GM21529 (cell line): Measurements from ENCODE around the gene FKBP10.
"Not testable (repeated sequence)": the region's sequence is repeated elsewhere in the genome, so short reads cannot be mapped to it uniquely, and the experiment has no call there.

ENCODE experiments used
- ATAC-seq: cut with Tn5 transposase; IDR thresholded peaks from one replicate; pipeline ENCODE4 v1.9.1; 2021; ENCODE audit not compliant: unreplicated experiment

Gene FKBP10, protein sequence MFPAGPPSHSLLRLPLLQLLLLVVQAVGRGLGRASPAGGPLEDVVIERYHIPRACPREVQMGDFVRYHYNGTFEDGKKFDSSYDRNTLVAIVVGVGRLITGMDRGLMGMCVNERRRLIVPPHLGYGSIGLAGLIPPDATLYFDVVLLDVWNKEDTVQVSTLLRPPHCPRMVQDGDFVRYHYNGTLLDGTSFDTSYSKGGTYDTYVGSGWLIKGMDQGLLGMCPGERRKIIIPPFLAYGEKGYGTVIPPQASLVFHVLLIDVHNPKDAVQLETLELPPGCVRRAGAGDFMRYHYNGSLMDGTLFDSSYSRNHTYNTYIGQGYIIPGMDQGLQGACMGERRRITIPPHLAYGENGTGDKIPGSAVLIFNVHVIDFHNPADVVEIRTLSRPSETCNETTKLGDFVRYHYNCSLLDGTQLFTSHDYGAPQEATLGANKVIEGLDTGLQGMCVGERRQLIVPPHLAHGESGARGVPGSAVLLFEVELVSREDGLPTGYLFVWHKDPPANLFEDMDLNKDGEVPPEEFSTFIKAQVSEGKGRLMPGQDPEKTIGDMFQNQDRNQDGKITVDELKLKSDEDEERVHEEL

DNA sequence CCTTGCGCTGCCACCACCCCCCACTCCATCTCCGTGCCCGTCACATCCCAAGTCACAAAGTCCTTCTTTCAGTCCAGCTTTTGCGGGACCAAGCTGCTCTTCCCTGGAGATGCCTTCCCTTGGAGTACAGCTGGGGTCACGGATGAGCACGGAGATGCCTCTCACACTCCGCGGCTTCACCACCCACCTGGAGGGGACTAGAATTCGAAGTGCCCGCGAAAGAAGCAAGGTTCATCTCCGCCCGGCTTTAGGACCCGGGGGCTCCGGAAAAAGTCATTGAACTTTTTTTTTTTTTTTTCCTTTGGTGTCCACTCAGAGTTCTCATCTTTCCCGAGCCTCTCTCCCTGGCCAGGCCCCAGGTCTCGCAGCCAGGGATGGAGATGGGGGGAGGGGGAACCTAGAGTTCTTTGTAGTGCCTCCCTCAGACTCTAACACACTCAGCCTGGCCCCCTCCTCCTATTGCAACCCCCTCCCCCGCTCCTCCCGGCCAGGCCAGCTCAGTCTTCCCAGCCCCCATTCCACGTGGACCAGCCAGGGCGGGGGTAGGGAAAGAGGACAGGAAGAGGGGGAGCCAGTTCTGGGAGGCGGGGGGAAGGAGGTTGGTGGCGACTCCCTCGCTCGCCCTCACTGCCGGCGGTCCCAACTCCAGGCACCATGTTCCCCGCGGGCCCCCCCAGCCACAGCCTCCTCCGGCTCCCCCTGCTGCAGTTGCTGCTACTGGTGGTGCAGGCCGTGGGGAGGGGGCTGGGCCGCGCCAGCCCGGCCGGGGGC lies at the start of gene FKBP10:
Gene FKBP10, plus strand, starts transcription at position 624 of the 771 bp plus-strand sequence. Its CDS starts 31 bp downstream, at position 655.
- no peak for ATAC-seq

DNA sequence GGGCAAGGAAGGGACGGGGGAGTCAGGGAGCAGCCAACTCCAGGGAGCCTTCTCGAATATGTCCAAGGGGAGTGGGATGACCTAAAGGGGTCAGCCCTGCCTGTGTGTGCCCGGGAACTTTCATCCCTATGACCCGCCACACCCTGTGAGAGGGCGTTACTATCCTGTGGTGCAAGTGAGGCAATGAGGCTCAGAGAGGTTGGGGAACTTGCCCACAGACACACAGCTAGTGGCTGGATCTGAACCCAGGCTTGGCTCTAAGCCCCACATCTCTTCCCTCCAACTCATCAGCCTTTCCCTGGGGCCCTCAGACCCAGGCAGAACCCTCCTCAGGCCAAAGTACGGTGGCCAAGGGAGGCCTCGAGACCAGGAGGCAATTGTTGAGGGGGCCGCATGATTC lies 49.5 kb upstream of the FKBP10 start:
- no peak for ATAC-seq

DNA sequence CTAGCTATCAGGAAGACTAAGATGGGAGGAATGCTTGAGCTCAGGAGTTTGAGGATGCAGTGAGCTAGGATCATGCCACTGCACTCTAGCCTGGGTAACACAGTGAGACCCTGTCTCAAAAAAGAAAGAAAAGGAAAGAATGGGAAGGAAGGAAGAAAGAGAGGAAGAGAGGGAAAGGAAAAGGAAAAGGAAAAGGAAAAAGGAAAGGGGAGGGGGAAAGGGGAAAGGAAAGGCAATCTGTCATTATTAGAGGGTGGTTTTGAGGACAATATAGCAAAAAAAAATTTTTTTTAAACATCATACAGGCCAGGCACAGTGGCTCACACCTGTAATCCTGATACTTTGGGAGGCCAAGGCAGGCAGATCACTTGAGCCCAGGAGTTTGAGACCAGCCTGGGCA lies 46.7 kb upstream of the FKBP10 start:
- ATAC-seq = no peak

DNA sequence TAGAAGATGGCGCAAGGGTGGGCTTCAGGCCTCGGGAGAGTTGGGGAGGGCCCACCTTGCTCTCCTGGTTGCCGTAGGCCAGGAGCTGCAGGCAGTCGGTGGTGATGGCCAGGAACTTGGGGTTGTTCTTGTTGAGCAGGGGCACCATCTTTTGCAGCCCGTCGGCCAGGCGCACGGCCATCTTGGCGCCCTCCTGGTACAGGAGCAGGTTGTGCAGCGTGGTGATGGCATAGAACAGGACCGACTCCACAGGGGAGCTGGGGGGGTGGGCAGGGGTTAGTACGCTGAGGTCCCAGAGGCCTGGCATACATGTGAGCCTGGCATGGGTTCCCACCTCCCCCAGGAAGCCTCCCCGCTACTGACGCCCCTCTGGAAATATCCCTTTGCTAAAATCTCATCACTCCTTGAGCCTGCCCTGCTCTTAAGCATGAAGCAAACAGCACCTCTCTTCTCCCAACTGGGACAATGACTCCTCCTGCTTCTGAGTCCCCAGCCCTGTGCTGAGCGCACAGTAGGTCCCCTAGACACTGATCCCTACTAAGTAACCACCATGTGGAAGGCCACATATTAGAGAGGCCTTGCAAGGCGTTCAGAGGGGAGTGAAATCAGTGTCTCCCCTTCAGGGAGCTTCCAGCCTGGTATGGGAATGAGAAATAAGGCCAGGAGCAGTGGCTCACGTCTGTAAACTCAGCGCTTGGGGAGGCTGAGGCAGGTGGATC lies 45.3 kb upstream of the FKBP10 start:
- no peak for ATAC-seq

DNA sequence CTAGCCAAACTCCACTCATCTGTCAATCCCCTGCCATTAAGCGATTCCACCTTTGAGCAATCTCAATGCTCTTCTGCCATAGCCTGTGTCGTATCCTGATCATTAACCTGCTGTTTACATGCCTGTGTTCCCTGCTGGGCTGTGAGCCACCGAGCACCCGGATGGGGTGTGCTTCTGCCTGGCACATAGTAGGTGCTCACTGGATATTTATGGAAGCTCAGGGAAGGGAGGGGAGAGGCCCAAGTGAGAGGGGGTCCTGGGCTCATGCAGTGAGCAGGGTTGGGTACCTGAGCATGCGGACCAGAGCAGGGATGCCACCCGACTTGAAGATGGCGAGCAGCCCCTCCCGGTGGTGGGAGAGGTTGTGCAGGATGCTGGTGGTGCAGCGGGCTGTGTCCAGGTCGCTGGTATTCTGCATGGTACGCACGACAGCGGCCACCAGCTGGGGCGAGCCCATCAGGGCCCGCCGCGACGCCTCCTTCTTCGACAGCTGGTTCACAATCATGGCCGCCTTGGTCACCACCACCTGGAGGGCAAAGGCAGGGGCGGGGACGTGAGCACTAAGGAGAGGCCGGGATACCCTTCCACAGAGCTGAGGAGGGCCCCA lies 44.0 kb upstream of the FKBP10 start:
- no peak for ATAC-seq

DNA sequence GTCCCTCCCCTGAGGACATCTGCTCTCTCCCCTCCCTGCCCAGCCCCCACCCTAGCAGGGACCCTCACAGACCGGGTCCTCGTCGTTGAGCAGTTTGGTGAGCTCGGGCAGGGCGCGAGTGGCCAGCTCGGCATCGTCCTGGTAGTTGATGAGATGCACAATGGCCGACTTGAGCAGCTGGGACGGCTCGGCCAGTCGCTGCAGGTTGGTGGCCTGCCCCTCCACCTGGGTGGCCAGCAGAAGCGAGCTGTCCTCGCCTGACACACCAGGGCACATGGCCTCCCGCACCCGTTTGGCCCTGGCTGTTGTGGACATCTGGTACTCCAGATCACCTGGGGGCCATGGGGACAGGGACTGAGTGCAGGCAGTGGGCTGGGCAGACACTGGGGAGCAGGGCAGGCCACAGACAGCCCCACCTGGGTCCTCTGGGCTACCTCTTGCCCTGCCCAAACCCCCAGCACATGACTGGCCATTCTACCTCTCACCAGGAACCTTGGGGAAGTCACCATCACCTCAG lies 43.4 kb upstream of the FKBP10 start:
- ATAC-seq = no peak

DNA sequence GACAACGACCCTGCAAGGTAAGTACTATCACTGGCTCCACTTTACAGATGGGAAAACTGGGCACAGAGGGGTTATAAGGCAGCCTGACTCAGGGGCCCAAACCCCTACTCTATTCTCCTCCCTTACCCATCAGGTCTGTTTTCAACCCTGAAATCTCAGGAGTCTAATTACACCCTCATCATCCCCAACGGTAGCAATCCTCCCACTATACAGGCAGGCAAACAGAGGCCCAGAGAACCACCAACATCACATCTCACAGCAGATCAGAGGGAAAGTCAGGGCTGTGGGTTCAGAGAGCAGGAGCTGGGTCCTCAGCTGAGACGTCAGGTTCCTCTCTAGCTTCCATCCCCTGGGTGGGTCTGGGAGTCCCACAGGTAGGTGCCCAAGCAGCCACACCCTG lies 42.8 kb upstream of the FKBP10 start:
- ATAC-seq = no peak

DNA sequence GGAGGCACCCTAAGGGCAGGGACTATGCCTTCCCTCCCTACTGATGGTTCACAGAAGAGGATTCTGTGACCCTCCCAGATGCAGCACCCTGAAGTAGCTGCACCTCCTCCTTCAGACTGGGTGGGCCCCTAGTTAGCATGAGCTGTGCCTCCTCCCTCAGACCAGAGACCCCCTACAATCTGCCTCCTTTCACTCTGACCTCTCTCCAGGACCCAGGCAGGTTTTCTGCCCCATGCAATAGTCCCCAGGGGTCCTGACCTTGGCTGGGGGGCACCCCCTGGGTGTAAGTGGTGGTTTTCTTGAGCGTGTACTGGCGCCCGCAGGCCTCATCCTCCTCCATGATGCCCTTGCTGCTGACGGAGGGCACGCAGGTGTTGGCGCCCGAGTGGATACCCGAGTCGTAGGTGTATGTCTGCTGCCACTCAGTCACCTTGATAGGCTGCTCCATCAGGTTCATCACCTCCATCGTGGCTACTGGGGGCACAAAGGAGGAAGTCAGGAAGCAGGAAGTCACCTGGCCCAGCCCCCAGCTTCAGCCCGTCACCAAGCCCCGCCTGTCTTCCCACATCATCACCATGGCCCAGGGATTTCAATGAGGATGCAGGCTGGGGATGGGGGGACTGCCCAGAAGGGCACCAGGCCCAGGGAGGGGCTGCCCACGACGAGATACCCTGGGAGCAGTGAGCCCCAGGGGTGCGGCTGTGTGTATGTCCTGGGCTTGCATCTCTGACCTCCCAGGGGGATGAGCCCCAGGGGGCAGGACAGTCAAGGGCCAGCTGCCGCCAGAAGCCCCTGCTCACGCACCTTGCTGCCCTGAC lies 41.2 kb upstream of the FKBP10 start:
- ATAC-seq = no peak

DNA sequence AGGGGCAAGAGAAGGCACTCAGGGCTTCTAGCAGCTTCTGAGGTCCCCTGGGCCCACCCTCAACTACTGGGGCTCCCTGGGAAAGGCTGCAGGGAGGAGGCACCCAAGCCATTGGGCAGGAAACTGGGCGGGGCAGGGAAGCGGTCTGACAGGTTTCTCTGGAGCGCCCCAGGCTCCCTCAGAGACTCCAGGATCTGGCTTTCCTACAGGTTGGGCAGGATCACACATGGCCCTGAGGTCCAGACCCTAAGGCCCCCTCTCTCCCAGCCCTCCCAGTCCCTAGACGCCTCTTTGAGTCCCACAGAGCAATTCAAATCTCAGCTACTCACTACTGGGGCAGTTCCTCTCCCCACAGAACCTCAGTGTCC lies 40.6 kb upstream of the FKBP10 start:
- ATAC-seq = no peak

DNA sequence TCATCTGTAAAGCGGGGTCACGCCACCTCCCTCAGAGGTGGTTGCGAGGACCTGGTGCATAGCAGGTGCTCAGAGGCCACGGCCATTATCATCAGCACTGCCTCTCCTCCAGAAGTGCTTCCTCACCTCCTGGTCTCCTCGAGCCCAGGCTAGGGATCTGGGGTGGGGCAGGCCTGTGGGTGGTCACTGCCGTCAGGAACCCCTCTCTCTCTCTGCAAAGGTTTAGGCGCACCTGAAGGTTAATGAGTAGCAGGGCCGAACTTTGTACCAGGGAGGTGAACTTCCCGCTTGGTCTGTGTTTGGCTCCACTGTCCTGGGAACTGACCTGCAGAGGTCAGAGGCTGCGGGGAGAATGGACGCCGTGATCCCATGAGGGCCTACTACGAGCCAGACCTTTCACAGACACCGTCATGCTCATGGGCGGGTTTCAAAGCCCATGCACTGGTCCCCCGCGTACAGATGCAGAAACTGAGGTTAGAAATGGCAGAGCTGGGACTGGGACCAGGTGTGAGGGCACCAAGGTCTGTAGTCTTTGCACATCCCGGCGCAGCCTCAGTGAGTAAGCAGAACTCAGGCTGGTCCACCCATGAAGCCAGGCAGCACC lies 40.1 kb upstream of the FKBP10 start:
- no peak for ATAC-seq

DNA sequence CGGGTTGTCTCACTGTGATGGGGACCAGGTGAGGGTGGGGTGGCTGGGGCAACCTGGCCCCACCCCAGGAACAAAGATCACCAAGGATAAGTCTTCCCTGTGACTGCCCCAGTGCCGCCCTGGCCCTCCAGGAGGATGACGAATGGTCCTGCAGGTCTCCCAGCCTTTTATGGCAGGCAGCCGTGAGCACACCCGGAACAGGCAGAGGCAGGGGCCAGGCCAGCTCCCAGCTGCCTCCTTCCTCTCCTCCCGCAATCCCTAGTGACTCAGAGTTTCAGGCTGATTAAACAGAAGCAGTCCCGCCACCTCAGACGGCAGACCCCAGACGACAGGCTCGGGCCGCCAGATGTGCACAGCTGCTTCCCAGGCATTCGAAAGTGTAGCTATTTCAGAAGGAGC lies 39.6 kb upstream of the FKBP10 start:
- no peak for ATAC-seq

DNA sequence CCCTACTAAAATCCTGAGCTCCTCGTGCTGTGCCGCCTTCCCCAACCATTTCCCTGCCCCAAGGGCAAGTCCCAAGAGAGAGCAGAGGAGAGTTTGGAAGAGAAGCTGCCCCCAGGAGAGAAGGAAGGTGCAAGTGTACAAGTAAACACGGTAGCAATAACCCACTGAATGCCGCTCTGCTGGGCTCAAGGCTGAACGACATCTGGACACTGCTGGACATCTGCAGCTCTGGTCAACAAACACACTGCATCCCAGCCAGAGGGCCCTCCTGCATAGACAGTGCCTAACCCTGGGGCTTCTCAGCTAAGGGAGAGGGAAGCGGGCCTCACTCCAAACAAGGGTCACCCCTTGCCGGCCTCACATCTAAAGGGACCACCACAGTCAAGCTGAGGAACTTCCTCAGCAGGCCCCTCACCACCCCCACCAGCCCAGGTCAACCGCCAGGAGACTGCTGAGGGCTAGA lies 39.0 kb upstream of the FKBP10 start:
- ATAC-seq = no peak

DNA sequence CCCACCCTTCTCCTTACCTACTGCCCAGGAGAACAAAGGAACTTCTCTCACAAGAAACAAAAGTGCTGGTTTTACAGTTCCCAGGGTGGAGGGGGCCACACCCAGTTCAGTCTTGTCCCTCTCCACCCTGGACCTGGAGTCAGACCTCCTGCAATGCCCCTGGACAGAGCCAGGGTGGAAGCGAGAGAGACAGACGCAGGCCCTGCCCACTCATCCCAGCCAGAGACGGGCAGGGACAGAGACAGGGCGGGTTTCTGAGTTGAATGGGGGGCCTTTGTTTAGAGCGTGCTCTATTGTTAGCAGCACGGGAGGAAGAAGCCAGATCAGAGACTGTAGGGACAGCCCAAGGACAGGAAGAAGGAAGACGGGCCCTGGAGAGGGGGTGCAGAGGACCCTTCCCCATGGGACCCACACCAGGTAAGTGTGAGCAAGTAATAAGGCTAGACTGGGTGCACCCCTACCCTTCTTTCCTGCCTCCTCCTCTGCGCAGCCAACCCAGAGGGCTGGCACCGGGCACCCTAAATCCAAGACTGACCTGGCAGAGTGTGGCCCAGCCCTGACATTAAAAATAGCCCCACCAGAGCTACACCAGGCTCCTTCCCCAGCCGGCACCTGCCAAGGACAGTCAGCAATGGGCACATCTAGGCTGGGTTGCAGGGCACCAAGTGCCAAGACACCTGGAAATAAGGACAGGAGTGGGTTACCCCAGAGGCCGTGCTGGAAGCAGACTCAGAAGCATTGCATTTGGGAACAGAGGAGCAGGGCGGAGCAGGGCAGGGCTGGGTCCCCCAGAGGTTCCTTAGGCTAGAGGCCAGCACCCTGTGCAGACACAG lies 37.2 kb upstream of the FKBP10 start:
- ATAC-seq = no peak

DNA sequence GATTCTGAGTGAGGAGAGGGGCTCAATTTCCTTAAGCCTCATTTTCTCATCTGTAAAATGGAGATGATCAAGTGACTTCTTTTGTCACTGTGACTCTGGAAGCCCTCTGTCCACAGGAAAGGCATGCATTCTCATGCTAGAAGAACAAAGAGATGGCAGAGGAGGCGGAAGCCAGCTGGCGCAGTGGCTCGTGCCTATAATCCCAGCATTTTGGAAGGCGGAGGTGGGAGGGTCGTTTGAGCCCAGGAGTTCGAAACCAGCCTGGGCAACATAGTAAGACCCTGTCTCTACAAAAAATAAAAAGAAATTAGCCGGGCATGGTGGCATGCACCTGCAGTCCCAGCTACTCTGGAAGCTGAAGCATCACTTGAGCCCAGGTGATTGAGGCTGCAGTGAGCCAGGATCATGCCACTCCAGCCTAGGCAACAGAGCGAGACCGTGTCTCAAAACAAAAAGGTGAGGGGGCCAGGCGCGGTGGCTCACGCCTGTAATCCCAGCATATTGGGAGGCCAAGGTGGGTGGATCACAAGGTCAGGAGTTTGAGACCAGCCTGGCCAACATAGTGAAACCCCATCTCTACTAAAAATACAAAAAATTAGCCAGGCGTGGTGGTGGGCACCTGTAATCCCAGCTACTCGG lies 36.4 kb upstream of the FKBP10 start:
- not testable (repeated sequence) for ATAC-seq

DNA sequence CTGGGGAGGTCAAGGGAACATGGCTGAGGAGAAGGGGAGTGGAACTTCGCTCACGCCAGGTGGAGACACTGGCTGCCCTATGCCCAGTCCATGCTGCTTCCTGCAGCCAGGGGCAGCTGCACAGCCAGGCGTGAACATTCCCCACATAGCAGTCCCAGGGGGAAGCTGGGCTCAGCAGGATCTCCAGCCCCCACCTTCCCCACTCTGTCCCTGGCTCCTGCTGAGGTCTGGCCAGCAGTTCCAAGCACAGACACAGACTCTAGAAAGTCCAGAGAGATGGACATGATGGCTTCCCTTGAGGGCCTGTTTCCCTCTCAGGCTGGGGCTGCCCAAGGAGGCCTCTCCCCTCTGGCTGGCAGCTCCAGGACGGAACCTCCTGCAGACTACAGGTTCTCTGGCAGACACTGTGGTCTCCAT lies 35.6 kb upstream of the FKBP10 start:
- ATAC-seq = no peak

DNA sequence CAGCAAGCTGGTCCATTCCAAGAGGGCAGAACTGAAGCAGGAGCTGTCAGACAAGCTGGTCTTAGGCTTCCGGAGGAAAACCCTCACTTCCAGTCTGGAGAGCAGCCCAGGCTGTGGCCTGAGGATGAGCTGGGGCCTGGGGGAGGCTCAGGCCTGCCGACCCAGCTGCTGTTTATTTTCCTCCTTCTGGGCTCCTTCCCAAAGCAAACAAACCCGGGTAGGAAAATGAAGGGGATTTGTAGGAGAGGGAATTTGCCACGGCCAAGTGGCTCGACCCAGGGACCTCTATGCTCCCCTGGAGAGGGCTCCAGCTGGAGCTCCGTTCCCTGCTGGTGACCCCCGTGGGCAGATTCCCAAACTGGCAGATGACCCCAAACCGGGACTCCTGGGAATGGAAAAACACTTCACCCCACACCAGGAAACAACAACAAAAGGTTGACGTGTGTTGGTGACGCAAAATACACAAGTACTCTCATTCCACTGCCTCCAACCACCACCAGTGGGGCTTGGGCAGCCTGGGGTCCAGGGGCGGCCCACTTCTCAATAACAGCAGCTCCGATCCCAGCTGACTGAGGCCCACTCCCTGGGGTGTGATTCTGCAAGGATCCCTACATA lies 35.1 kb upstream of the FKBP10 start:
- ATAC-seq = no peak

DNA sequence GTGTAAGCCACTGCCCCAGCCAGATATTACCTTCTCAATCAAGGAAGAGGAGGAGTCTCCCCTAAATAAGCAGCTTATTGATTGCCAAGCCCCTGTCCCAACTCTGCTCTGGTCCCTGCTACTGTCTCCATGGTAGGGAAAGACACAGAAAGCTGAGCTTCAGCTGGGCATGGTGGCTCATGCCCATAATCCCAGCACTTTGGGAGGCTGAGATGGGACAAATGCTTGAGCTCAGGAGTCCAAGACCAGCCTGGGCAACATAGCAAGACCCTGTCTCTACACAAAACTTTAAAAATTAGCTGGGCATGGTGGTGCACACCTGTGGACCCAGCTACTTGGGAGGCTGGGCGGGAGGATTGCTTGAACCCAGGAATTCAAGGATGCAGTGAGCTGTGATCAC lies 32.9 kb upstream of the FKBP10 start:
- no peak for ATAC-seq
